Measurements from ENCODE around the gene DNAJC27.

Gene DNAJC27

GRCh38 chr2:24906466-24906865 is 65.3 kb downstream of the DNAJC27 start:
- no peak for DNase-seq (ENCODE audit: low spot score)

DNA sequence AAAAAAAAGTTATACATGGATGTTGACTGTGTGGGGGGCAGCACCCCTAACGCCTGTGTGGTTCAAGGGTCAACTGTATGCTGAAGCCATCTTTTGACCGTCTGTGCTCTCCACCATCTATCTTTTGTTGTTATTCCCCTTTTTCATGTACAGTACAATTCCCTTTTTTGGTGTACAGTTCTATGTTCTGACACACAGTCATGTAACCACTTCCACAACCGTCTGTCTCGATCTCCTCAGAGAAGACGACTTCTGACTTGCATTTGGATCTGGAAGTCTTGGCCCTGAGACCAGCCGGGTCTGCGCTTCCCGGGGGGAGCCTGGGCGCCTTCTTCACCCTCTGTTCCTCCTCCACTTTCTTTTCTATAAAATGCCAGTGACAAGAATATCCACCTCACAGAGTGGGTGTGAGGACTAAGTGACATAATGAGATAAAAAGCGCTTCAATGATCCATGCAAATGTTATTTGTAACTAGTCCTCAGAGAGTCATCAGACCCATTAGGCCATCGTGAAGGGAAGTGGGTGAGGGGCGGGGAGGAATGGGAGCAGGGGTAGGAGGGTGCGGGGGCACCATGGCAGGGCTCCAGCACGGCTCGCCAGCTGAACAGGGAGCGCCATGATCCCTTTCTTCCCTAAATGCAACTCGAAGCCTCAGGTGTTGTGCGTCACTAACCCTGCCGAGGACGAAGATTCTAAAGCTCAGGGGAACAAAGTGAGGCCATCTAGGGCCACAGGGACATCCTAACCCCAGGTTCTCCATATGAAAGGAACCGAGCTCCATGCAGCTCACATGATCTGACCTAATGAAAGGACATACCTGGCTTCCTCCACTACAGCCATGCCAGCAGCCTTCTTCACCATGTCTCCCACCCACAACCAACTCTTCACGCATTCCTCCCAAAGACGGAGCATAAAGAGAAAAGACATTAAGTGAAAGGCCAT is 68.3 kb downstream of the DNAJC27 start:
- DNase-seq (ENCODE audit: low spot score): no peak

DNA sequence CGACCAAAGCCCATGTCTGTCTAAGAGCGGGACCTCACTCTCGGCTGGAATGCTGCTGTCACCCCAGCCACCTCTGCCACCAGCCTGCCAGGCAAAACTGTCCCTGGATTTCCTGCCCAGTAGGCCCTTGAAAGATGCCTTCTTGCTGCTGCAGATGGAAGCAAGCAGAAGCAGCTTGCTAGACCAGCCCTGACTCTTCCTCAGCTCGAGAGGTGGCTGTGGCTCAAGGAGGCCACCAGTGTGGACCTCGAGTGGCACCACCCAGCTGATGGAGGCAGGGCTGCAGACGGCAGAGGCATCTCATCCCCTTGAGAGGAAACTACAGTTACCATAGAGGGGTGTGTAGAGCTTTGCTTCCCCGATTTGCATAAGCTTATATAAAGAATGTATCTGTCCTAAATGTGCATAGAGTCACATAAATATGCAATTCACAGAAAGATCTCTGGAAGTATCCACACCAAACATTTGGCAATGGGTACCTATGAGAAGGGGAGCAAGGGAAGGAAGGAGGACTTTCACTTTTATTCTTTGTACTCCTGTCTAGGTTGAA is 72.3 kb downstream of the DNAJC27 start:
- DNase-seq (ENCODE audit: low spot score): no peak

DNA sequence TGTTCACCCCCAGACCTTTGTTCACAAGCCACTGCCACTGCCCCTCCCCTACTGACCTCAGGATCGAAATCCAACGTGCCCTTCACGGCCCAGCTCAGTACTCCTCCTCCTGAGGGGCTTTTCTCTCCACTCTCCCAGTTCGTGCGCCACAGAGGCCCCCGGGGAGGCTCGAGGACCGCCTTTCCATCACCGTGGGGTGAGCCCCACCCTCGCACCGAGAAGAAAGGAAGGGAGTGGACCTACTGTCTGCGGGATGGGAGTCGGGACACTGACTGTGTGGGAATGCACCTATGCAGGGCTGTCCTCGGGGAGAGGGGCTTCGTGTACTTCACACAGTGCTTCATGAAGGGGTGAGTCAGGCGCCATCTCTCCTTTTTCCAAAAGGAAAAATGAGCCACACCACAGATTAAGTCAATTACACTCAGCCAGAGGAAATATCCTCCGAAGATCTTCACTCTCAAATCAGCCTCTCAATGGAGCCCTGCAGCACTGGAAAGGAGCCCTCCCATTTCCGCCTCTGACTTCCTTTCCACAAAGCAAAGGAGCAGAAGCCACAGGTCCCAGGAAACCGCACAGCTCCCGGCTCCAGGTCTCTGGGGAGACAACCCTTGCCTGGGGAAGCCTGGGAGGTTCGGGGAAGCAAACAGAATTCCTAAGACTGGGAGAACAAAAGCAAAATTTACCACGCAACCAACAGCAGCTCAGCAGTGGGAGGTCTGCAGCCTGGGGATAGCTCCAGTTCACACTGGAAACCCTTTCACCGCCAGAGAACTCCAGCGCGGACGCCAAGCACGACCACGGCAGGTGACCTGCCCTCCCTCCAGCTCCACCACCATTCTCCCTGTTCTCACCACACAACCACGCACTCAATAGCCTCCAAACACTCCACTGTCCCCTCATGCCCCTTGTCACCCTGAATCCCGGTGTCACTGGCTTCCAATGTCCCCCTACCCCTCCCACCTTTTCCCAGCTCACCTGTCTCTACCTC is 73.3 kb downstream of the DNAJC27 start:
- no peak for DNase-seq (ENCODE audit: low spot score)

DNA sequence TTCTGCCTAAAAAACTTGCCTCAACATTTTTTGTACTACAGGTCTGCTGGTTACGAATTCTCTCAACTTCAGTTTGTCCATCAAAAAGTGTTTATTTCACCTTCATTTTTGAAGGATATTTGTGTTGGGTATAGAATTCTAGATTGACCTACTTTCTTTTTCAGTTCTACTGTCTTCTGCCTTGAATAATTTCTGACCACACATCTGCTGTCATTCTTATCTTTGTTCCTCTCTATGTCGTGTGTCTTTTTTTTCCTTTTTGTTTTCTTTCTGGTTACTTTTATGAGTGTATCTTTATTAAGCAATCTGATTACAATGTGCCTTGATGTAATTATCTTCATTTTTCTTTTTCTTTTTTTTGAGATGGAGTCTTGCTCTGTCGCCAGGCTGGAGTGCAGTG is 77.0 kb downstream of the DNAJC27 start:
- no peak for DNase-seq (ENCODE audit: low spot score)

GRCh38 chr2:24893934-24894333 is 77.8 kb downstream of the DNAJC27 start:
- DNase-seq (ENCODE audit: low spot score): no peak

Measured in kidney capillary endothelial cell (primary cell).